Spinal cord (tissue), 10 donors: Measurements from ENCODE around the gene VRK1. TPM values are rescaled to one million over a fixed set of nuclear protein-coding genes. Genes with fewer than 3 reads are reported as not detected.

Source experiments
- DNase-seq, 6 donors: peaks; one replicate each; pipeline versions ENCODE4 v3.0.0 to v3.0.0-alpha.2; 2013 to 2015; ENCODE audit warnings: low spot score in 6 of 6, low read depth in 4 of 6
- H3K27ac ChIP-seq: one replicate; pipeline ENCODE4 v1.5.1; 2013; ENCODE audit warnings: low read depth, low read length, control low read depth
- H3K27me3 ChIP-seq: one replicate; pipeline ENCODE4 v1.6.1; 2013; ENCODE audit warnings: low read length; ENCODE audit not compliant: control insufficient read depth, insufficient read depth
- H3K36me3 ChIP-seq: one replicate; pipeline ENCODE4 v1.6.1; 2013; ENCODE audit warnings: low read length; ENCODE audit not compliant: control insufficient read depth, insufficient read depth
- H3K4me1 ChIP-seq: one replicate; pipeline ENCODE4 v1.6.1; 2013; ENCODE audit warnings: low read length; ENCODE audit not compliant: control insufficient read depth, insufficient read depth
- H3K4me3 ChIP-seq: one replicate; pipeline ENCODE4 v1.5.1; 2013; ENCODE audit warnings: low read depth, low read length, control low read depth
- H3K9me3 ChIP-seq: one replicate; pipeline ENCODE4 v1.6.1; 2013; ENCODE audit warnings: low read length; ENCODE audit not compliant: control insufficient read depth, insufficient read depth
- WGBS: methylation state at CpG from one replicate; pipeline ENCODE4 v1.1.5; 2013; ENCODE audit warnings: missing lambda C conversion rate; ENCODE audit not compliant: insufficient coverage; 5-methylcytosine and 5-hydroxymethylcytosine counted together
- polyA plus RNA-seq, 2 donors: library from polyadenylated mRNA; unstranded; fragments of 120-200 nt; gene quantifications; one replicate each; pipeline ENCODE4 v1.2.1, GENCODE V29; 2013; ENCODE audit not compliant: insufficient read length in 2 of 2
- total RNA-seq, 2 donors: library from RNA; depleted of rRNA in 1 of 2; stranded (reverse); fragments of 120-200 nt in 1 of 2; fragments of >200 nt in 1 of 2; gene quantifications; one replicate each; pipeline versions ENCODE4 v1.2.3 to v1.2.4, GENCODE V29; 2013 to 2014
- donor health status: healthy.

The VRK1 gene
- total and polyA plus RNA-seq, 4 donors, result 14.5 to 41.0 (median 18.3) TPM

GRCh38 chr14:96920820-96921219 is 123.6 kb downstream of the VRK1 start:
- Histone ChIP-seq H3K27ac (no peak overlapping the region), H3K4me3 (no peak overlapping the region), H3K36me3 (no peaks in the 10 kb centered on the region), H3K27me3 (no peaks in the 10 kb centered on the region), H3K9me3 (no peaks in the 10 kb centered on the region), H3K4me1 (peaks cover 3% of the 10 kb centered on the region)
- WGBS, result 90% methylated on average over 3 of the region's 3 CpGs
- no peak for DNase-seq

- DNase-seq, result no peak
- H3K36me3 ChIP-seq, result no peaks in the 10 kb centered on the region
- H3K27me3 ChIP-seq, result no peaks in the 10 kb centered on the region
- H3K4me3 ChIP-seq, result no peak overlapping the region
- 89% methylated on average over 5 of the region's 8 CpGs for WGBS
- no peak overlapping the region for H3K27ac ChIP-seq
- no peaks in the 10 kb centered on the region for H3K9me3 ChIP-seq
- peaks cover 3% of the 10 kb centered on the region for H3K4me1 ChIP-seq
Measured at GRCh38 chr14:96922986-96923385, 125.8 kb downstream of the VRK1 start.

- Histone ChIP-seq H3K36me3 (no peaks in the 10 kb centered on the region), H3K4me3 (no peak overlapping the region), H3K4me1 (peaks cover 3% of the 10 kb centered on the region), H3K27me3 (no peaks in the 10 kb centered on the region), H3K27ac (no peak overlapping the region), H3K9me3 (no peaks in the 10 kb centered on the region)
- WGBS, result 75% methylated on average over 4 of the region's 4 CpGs
- DNase-seq, result no peak
Measured at GRCh38 chr14:96925422-96925821, 128.2 kb downstream of the VRK1 start.

- Histone ChIP-seq H3K27ac (no peak overlapping the region), H3K27me3 (no peaks in the 10 kb centered on the region), H3K4me1 (peaks cover 3% of the 10 kb centered on the region), H3K4me3 (no peak overlapping the region), H3K9me3 (no peaks in the 10 kb centered on the region), H3K36me3 (no peaks in the 10 kb centered on the region)
- no peak for DNase-seq
- WGBS, result 100% methylated on average over 5 of the region's 8 CpGs
Measured at GRCh38 chr14:96926001-96926400, 128.8 kb downstream of the VRK1 start.

GRCh38 chr14:96928779-96929380 is 131.7 kb downstream of the VRK1 start:
- Histone ChIP-seq H3K27ac (no peak overlapping the region), H3K4me1 (peaks cover 3% of the 10 kb centered on the region), H3K9me3 (no peaks in the 10 kb centered on the region), H3K4me3 (no peak overlapping the region), H3K27me3 (no peaks in the 10 kb centered on the region), H3K36me3 (no peaks in the 10 kb centered on the region)
- DNase-seq, result no peak
- 90% methylated on average over 3 of the region's 3 CpGs for WGBS

GRCh38 chr14:96929950-96930349 is 132.8 kb downstream of the VRK1 start:
- peaks cover under 1% of the 10 kb centered on the region for H3K4me1 ChIP-seq
- H3K27ac ChIP-seq, result no peak overlapping the region
- H3K9me3 ChIP-seq, result no peaks in the 10 kb centered on the region
- H3K27me3 ChIP-seq, result no peaks in the 10 kb centered on the region
- DNase-seq, result peak in 1 of 6 donors; percentile 88
- H3K4me3 ChIP-seq, result no peak overlapping the region
- 87% methylated on average over 6 of the region's 10 CpGs for WGBS
- H3K36me3 ChIP-seq, result no peaks in the 10 kb centered on the region

GRCh38 chr14:96930526-96930925 is 133.3 kb downstream of the VRK1 start:
- peak in 1 of 6 donors; percentile 65 for DNase-seq

More at GRCh38 chr14:96930526-96930925, 133.3 kb downstream of the VRK1 start:
- Histone ChIP-seq H3K4me1 (no peaks in the 10 kb centered on the region), H3K27me3 (no peaks in the 10 kb centered on the region), H3K27ac (no peak overlapping the region), H3K36me3 (no peaks in the 10 kb centered on the region), H3K4me3 (no peak overlapping the region), H3K9me3 (no peaks in the 10 kb centered on the region)
- no CpG with 5 or more reads among the region's 3 CpGs for WGBS
